GM12872 (cell line): ENCODE data around the gene PSMD7.

Experiments
- CTCF ChIP-seq: IDR thresholded peaks from 3 replicates; pipeline ENCODE4 v1.5.1; 2011; ENCODE audit warnings: low read depth, mild to moderate bottlenecking, low read length, moderate library complexity; ENCODE audit not compliant: insufficient read depth

PSMD7 gene

GRCh38 chr16:74322301-74322710, 25.7 kb downstream of the PSMD7 start:
- no peak for TF ChIP-seq CTCF

- no peak for TF ChIP-seq CTCF
Observed at GRCh38 chr16:74325641-74326040, 29.0 kb downstream of the PSMD7 start.
